ENCODE measurements around the gene ZRANB3. TPM values are rescaled to one million over a fixed set of nuclear protein-coding genes. Genes with fewer than 3 reads are reported as not detected.

ZRANB3 gene
- total and polyA plus RNA-seq, 2 donors (not counting 3 experiments of a cell fraction or from before 2014, with no cell fraction given): 2.2 to 6.0 TPM

- no peaks in the 10 kb centered on the region for H3K9me1 ChIP-seq (replicated peaks; ENCODE audit: control insufficient read depth, extremely low read depth, insufficient read depth, low read length)
- no peaks in the 10 kb centered on the region for H3K4me1 ChIP-seq (ENCODE audit: control insufficient read depth, extremely low read depth, insufficient read depth, low read length)
- H3K4me3 ChIP-seq (replicated peaks in 1 of 3; ENCODE audit: insufficient read depth in 1 of 3, low read depth in 1 of 3, low read length in 3 of 3): no peak overlapping the region
- DNase-seq (ENCODE audit: low read depth, low spot score) (no peak), FAIRE-seq (no peak)
- TF ChIP-seq GATA2 (IDR thresholded peaks at IDR 0.05; ENCODE audit: insufficient read depth, insufficient read length, low read depth, low read length) (no peak), POLR2A (IDR thresholded peaks at IDR 0.05; ENCODE audit: low read depth, low read length) (no peak), MYC (IDR thresholded peaks at IDR 0.05; ENCODE audit: low read depth, low read length) (no peak), EZH2 (IDR thresholded peaks at IDR 0.05; ENCODE audit: borderline replicate concordance, low read depth, low read length, severe bottlenecking) (no peak), CTCF (IDR thresholded peaks at IDR 0.05; ENCODE audit: extremely low read depth in 1 of 2, insufficient read depth in 1 of 2, low read depth in 1 of 2, low read length in 2 of 2) (no peak), JUN (IDR thresholded peaks at IDR 0.05; ENCODE audit: borderline replicate concordance, insufficient read depth, insufficient read length, low read depth) (no peak), FOS (IDR thresholded peaks at IDR 0.05; ENCODE audit: borderline replicate concordance, insufficient read depth, low read length) (no peak), POLR2AphosphoS5 (IDR thresholded peaks at IDR 0.05; ENCODE audit: insufficient read depth, low read depth, low read length) (no peak)
- TF ChIP-seq, protein P1, sequence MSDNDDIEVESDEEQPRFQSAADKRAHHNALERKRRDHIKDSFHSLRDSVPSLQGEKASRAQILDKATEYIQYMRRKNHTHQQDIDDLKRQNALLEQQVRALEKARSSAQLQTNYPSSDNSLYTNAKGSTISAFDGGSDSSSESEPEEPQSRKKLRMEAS (IDR thresholded peaks at IDR 0.05; ENCODE audit: insufficient read depth, insufficient read length): no peak
- no TSS peak for BruUV-seq (replicated peaks)
- dilution Hi-C loops (cut with MboI; ENCODE audit: extremely low pct_ligation_motif_present, low sequenced_read_pairs) (no loop called here), intact Hi-C loops (cut with micrococcal nuclease) (no loop called here)
- no peak overlapping the region for H3K9ac ChIP-seq (replicated peaks; ENCODE audit: extremely low read depth, insufficient read depth, low read length)
- POLR2A ChIA-PET: no interaction called here
- no peak overlapping the region for H2AFZ ChIP-seq (ENCODE audit: low read depth, low read length)
- H3K9me3 ChIP-seq (replicated peaks; ENCODE audit: control insufficient read depth, insufficient read depth, low read length): no peaks in the 10 kb centered on the region
- no peaks in the 10 kb centered on the region for H3K79me2 ChIP-seq (ENCODE audit: control insufficient read depth, insufficient read depth, low read length)
- no peak overlapping the region for H3K4me2 ChIP-seq (ENCODE audit: insufficient read depth, low read length)
- H4K20me1 ChIP-seq (replicated peaks; ENCODE audit: control insufficient read depth, extremely low read depth, insufficient read depth, low read length): no peaks in the 10 kb centered on the region
- CTCF ChIA-PET: no interaction called here
- no peaks in the 10 kb centered on the region for H3K36me3 ChIP-seq (ENCODE audit: control insufficient read depth in 2 of 2, extremely low read depth in 1 of 2, insufficient read depth in 2 of 2, low read length in 2 of 2)
- H3K27me3 ChIP-seq (ENCODE audit: control insufficient read depth in 2 of 2, insufficient read depth in 2 of 2, low read length in 2 of 2): no peaks in the 10 kb centered on the region
- H3K27ac ChIP-seq (ENCODE audit: insufficient read depth, low read depth, low read length): no peak overlapping the region
These were observed 119.4 kb downstream of the ZRANB3 start for GRCh38 chr2:135411646-135412045.

Measured in endothelial cell of umbilical vein (primary cell).